Endodermal cell (in vitro differentiated cells): ENCODE data around the gene KAT7. TPM values are rescaled to one million over a fixed set of nuclear protein-coding genes. Genes with fewer than 3 reads are reported as not detected.

ENCODE experiments used
- DNase-seq: peaks from one replicate; pipeline ENCODE4 v3.0.0-alpha.2; 2017
- H3K27ac ChIP-seq: 2 replicates; pipeline ENCODE4 v1.5.1; 2013; ENCODE audit warnings: mild to moderate bottlenecking, low read depth, low read length, moderate library complexity
- H3K27me3 ChIP-seq: 2 replicates; pipeline ENCODE4 v1.6.1; 2013; ENCODE audit warnings: mild to moderate bottlenecking, low read length, moderate library complexity; ENCODE audit not compliant: insufficient read depth, control insufficient read depth, poor library complexity, severe bottlenecking
- H3K36me3 ChIP-seq: 2 replicates; pipeline ENCODE4 v1.7.0; 2013; ENCODE audit warnings: mild to moderate bottlenecking, low read length, moderate library complexity; ENCODE audit not compliant: control insufficient read depth, insufficient read depth
- H3K4me1 ChIP-seq: one replicate; pipeline ENCODE4 v1.7.0; 2013; ENCODE audit warnings: low read length; ENCODE audit not compliant: control insufficient read depth, insufficient read depth
- H3K4me3 ChIP-seq: 2 replicates; pipeline ENCODE4 v1.5.1; 2013; ENCODE audit warnings: mild to moderate bottlenecking, low read length, moderate library complexity
- H3K9ac ChIP-seq: 2 replicates; pipeline ENCODE4 v1.6.1; 2013; ENCODE audit warnings: mild to moderate bottlenecking, low read length, moderate library complexity; ENCODE audit not compliant: poor library complexity, severe bottlenecking; ENCODE audit errors: extremely low read depth
- H3K9me3 ChIP-seq: 2 replicates; pipeline ENCODE4 v1.6.1; 2013; ENCODE audit warnings: mild to moderate bottlenecking, low read length, moderate library complexity; ENCODE audit not compliant: control insufficient read depth
- H3K27ac Mint-ChIP-seq: 2 replicates; pipeline ENCODE4 v1.8.0; 2020; ENCODE audit warnings: mixed read lengths
- H3K27me3 Mint-ChIP-seq: 2 replicates; pipeline ENCODE4 v1.8.0; 2021; ENCODE audit warnings: mild to moderate bottlenecking, mixed read lengths; ENCODE audit not compliant: insufficient read depth
- H3K36me3 Mint-ChIP-seq: 2 replicates; pipeline ENCODE4 v1.8.0; 2020; ENCODE audit warnings: low read depth, mixed read lengths
- H3K4me1 Mint-ChIP-seq: 2 replicates; pipeline ENCODE4 v1.8.0; 2020; ENCODE audit warnings: mixed read lengths
- H3K4me3 Mint-ChIP-seq: 2 replicates; pipeline ENCODE4 v1.8.0; 2020; ENCODE audit warnings: mild to moderate bottlenecking, moderate library complexity, mixed read lengths
- H3K9me3 Mint-ChIP-seq: 2 replicates; pipeline ENCODE4 v1.8.0; 2020; ENCODE audit warnings: mild to moderate bottlenecking, mixed read lengths
- CTCF ChIP-seq: fragments of 200-600 bp; sonication (generic); conservative IDR thresholded peaks from 2 replicates; pipeline ENCODE4 v1.5.0; 2021; ENCODE audit warnings: antibody characterized with exemption, mild to moderate bottlenecking
- WGBS, 2 experiments: methylation state at CpG; one replicate each; pipeline versions ENCODE4 v1.1.5 to v1.1.7; 2013; ENCODE audit warnings: missing lambda C conversion rate in 2 of 2, mixed read lengths in 1 of 2; ENCODE audit not compliant: insufficient coverage in 1 of 2, insufficient read length in 1 of 2; 5-methylcytosine and 5-hydroxymethylcytosine counted together
- total RNA-seq, 2 donors: library from RNA; stranded (reverse); fragmentation: NEBNext Ultra II Directional in 1 of 2; extraction: Animal tissue kit (Norgen Biotek cat#: 25700) in 1 of 2; gene quantifications; 2 replicates in 1 of 2; 3 replicates in 1 of 2; pipeline ENCODE4 v1.2.1, GENCODE V29; 2021

The KAT7 gene
- total RNA-seq, 2 donors from 2014 or later: 77.8 to 80.5 TPM

GRCh38 chr17:49851387-49852291 is 63.2 kb downstream of the KAT7 start:
- Histone ChIP-seq H3K36me3 (no peaks in the 10 kb centered on the region), H3K4me1 (peaks cover 12% of the 10 kb centered on the region), H3K9me3 (no peaks in the 10 kb centered on the region), H3K4me3 (peak overlapping the region; percentile 78), H3K27me3 (peaks cover 37% of the 10 kb centered on the region), H3K27ac (no peak overlapping the region), H3K9ac (peak overlapping the region; percentile 38)
- WGBS, 2 experiments: 9 to 15% methylated on average over 18 to 55 of the region's 55 CpGs
- peak overlapping the region; percentile 29 for H3K27ac Mint-ChIP-seq
- peak overlapping the region; percentile 64 for H3K4me3 Mint-ChIP-seq
- H3K36me3 Mint-ChIP-seq: no peaks in the 10 kb centered on the region
- peak; percentile 89 for TF ChIP-seq CTCF
- DNase-seq: peak; percentile 97
- no peaks in the 10 kb centered on the region for H3K9me3 Mint-ChIP-seq
- peaks cover 53% of the 10 kb centered on the region for H3K27me3 Mint-ChIP-seq
- peaks cover 25% of the 10 kb centered on the region for H3K4me1 Mint-ChIP-seq

- H3K4me1 Mint-ChIP-seq: peaks cover 9% of the 10 kb centered on the region
- Histone ChIP-seq H3K9ac (no peak overlapping the region), H3K27ac (no peak overlapping the region), H3K9me3 (no peaks in the 10 kb centered on the region), H3K4me3 (no peak overlapping the region), H3K4me1 (no peaks in the 10 kb centered on the region), H3K27me3 (peaks cover 37% of the 10 kb centered on the region), H3K36me3 (no peaks in the 10 kb centered on the region)
- no peak overlapping the region for H3K27ac Mint-ChIP-seq
- no peak overlapping the region for H3K4me3 Mint-ChIP-seq
- H3K27me3 Mint-ChIP-seq: peaks cover 56% of the 10 kb centered on the region
- no peaks in the 10 kb centered on the region for H3K9me3 Mint-ChIP-seq
- no peak for DNase-seq
- no peaks in the 10 kb centered on the region for H3K36me3 Mint-ChIP-seq
- WGBS, 2 experiments: 85 to 91% methylated on average over 5 to 10 of the region's 10 CpGs
- TF ChIP-seq CTCF: no peak
Observed at GRCh38 chr17:49853470-49854015, 65.1 kb downstream of the KAT7 start.

- Histone ChIP-seq H3K27me3 (peaks cover 37% of the 10 kb centered on the region), H3K9ac (no peak overlapping the region), H3K27ac (no peak overlapping the region), H3K4me3 (no peak overlapping the region), H3K36me3 (no peaks in the 10 kb centered on the region), H3K9me3 (no peaks in the 10 kb centered on the region), H3K4me1 (no peaks in the 10 kb centered on the region)
- no peak for DNase-seq
- TF ChIP-seq CTCF: no peak
- WGBS, 2 experiments: 95 to 100% methylated on average over 5 of the region's 5 CpGs
- no peaks in the 10 kb centered on the region for H3K36me3 Mint-ChIP-seq
- peaks cover 60% of the 10 kb centered on the region for H3K27me3 Mint-ChIP-seq
- H3K4me1 Mint-ChIP-seq: peaks cover 8% of the 10 kb centered on the region
- no peaks in the 10 kb centered on the region for H3K9me3 Mint-ChIP-seq
- no peak overlapping the region for H3K4me3 Mint-ChIP-seq
- H3K27ac Mint-ChIP-seq: no peak overlapping the region
Observed at GRCh38 chr17:49854126-49854525, 65.6 kb downstream of the KAT7 start.
